Subcutaneous adipose tissue (tissue), 4 donors: Measurements from ENCODE around the gene PRSS57. TPM values are rescaled to one million over a fixed set of nuclear protein-coding genes. Genes with fewer than 3 reads are reported as not detected.

Experiments
- total RNA-seq, 4 donors: library from RNA; depleted of rRNA; stranded (reverse); fragments of >200 nt; gene quantifications; one replicate each; pipeline ENCODE4 v1.1.0, GENCODE V29; 2016
- TF ChIP-seq, protein P1 (sequence below): fragments of 450-650 bp; IDR thresholded peaks from one replicate; pipeline ENCODE4 v1.5.1; 2016; ENCODE audit warnings: low read depth, mild to moderate bottlenecking, control low read depth, antibody characterized with exemption, moderate library complexity

PRSS57 gene
- total RNA-seq, 4 donors from 2014 or later = not detected

DNA sequence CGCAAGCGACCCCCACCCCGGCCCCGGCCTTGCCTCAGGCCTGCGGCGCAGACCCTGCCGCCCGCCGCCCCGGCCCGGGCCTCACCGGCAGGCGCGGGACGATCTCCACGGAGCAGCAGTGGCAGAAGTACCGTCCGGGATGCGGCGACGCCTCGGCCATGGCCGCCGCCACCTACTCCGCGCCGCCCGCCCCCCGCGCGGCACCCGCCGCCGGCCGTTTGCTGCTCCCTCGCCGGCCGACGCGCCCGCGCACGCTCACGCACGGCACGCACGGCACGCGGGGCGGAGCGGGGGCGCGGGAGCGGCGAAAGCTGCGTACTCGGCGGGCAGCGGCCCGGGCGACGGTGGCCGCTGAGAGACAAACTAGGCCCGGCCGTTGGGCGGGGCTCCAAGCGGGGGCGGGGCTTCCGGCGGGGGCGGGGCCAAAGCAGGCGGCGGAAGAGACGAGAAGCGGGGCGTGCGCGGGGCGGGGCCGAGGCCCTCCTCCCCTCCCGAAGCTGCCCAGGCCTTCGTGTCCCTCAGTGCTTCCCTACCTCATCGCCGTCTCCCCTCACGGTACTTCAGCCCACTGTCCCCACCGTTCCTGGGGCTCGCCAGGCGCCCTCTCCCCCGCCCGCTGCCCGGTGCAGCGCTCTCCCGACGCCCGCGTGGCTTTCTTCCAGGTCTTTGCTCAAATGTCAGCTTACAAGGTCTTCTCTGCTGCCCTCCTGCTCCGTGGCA lies 32.1 kb downstream of the PRSS57 start, which contains the start of gene RNF126:
TSS of gene RNF126 (minus strand) at position 253 of the 720 bp plus-strand sequence. CDS start at position 160, 93 bp downstream.
- TF ChIP-seq, protein P1, sequence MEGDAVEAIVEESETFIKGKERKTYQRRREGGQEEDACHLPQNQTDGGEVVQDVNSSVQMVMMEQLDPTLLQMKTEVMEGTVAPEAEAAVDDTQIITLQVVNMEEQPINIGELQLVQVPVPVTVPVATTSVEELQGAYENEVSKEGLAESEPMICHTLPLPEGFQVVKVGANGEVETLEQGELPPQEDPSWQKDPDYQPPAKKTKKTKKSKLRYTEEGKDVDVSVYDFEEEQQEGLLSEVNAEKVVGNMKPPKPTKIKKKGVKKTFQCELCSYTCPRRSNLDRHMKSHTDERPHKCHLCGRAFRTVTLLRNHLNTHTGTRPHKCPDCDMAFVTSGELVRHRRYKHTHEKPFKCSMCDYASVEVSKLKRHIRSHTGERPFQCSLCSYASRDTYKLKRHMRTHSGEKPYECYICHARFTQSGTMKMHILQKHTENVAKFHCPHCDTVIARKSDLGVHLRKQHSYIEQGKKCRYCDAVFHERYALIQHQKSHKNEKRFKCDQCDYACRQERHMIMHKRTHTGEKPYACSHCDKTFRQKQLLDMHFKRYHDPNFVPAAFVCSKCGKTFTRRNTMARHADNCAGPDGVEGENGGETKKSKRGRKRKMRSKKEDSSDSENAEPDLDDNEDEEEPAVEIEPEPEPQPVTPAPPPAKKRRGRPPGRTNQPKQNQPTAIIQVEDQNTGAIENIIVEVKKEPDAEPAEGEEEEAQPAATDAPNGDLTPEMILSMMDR = no peak

DNA sequence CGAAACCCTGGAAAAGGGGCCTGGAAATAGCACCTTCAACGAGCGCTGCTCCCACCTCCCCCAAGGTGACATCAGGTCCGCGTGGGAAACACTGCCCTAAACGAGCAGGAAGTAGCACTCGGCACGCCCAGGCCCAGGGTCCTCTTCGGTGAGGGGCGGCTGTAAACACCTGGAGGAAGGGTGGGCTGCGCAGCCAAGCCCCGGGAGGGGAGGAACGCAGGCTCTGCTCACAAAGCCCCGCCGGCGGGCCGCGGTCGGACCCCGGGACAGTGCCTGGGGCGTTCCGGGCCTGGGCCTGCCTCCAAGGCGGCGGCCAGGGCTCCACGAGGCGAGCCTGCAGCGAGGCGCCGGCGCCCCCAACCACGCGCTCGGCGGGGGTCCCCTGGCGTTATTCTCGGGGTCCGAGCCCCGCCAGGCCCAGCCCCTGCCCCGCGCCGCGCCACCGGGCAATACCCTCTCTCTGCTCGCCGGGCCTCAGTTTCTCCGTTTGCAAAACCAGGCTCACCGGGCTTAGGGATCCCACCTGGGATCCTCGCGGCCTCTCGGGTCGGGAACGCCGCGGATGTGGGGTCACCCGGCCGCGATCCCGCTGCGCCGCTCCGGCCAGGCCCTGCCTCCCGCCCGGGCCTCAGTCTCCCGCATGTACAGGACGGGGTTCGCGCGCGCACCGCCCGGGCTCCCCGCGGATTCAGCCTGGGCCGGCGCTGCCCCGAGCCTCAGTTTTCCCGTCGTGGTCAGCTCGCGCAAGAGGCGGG lies 32.9 kb downstream of the PRSS57 start:
- TF ChIP-seq, protein P1 = no peak

DNA sequence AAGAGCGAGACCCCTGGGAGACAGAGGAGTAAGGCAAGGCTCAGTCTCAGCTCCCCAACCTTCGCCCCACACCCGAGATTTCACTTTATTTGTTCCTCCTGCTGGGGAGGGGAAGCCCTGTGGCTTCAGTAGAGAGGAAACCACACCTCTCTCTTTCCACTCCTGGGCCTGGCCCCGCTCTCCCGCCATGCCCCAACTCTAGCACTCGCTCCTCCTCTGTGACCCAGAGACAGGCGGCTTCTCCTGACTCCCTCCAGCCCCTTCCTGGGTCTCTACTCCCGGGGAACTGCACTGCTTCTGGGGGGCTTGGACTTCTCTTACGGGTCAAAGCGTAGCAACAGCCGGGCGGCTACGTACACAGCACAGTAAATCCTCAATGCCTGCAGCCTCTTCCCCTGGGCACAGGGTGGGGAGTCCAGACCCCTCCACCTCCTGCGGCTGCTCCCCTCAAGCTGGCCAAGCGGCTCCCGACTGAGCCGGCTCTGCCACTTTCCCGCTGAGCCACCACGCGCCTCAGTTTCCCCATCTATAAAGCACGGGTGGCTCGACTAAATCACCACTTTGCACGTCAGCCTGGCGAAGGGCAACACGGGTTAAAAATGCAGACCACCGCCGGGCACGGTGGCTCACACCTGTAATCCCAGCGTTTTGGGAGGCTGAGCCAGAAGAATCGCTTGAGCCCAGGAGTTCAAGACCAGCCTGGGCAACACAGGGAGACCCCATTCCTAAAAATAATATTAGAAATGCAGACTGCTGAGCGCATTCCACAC lies 33.6 kb downstream of the PRSS57 start:
- TF ChIP-seq, protein P1 = no peak

DNA sequence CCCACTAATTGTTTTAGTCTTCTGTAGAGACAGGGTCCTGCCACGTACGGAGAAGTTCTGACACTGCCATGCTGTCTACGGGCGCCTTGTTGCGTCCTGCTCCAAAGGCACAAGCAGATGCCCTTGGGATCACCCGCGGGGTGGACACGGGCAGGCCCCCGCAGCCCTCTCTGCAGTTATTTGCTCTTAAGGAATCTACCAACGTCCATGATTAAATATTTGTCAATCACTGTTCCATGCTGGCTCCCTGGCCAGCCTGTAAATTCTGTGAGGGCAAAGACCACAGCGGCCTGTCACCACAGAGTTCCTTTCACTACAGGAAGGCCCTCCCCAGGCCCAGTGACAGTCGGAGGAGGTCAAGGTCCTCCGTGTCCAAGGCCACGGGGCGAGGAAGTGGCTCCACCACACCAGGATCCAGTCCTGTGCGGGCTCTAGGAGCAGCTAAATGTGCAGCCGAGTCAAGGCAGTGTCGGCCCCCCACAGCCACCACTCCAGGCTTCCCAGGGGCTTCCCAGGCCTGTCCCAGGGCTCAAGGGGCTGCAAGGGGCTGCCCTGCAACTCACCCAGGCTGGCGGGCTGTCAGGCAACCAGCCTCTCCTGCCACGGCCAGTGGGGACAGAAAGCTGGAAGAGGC lies 34.3 kb downstream of the PRSS57 start:
- TF ChIP-seq, protein P1 = no peak

DNA sequence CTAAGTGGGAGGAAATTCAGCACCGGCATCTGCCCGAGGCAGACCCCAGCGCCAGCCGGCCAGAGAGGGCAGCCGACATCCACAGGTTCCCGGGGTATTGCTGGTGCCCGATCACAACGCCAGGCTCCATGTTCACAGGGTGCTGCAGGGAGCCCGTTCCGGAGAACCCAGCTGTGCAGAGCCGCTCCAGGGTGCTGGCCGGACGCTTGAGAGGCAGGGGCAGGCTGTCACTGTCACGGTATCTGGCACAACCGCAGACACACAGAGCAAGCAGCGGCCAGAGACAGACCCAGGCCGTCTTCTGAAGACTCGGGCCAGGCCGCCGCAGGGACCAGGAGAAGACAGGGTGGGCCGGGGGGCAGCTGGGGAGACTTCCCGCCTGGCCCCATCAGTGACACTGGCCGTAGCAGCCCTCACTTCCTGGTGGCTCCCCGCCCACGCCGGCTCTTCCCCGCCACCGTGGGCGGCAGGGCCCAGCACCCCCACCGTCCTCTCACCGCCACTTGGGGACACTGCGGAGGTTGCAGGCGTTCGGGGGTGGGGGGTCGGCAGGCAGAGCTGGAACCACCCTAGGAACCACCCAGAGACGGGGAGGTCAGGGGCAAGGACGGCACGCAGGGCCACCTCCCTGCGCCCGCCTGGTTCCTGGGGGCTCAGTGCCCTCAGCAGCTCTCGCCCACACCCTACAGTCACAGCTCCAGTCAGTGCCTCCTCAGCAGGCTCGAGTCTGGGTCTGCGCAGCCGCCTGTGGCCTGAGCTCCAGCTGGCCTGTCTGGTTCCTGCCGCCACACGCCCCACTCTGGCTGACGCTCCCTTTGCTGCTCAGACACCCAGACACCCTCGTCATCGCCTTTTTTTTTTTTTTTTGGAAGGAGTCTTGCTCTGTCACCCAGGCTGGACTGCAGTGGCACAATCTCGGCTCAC lies 36.1 kb downstream of the PRSS57 start:
- TF ChIP-seq, protein P1 = no peak

DNA sequence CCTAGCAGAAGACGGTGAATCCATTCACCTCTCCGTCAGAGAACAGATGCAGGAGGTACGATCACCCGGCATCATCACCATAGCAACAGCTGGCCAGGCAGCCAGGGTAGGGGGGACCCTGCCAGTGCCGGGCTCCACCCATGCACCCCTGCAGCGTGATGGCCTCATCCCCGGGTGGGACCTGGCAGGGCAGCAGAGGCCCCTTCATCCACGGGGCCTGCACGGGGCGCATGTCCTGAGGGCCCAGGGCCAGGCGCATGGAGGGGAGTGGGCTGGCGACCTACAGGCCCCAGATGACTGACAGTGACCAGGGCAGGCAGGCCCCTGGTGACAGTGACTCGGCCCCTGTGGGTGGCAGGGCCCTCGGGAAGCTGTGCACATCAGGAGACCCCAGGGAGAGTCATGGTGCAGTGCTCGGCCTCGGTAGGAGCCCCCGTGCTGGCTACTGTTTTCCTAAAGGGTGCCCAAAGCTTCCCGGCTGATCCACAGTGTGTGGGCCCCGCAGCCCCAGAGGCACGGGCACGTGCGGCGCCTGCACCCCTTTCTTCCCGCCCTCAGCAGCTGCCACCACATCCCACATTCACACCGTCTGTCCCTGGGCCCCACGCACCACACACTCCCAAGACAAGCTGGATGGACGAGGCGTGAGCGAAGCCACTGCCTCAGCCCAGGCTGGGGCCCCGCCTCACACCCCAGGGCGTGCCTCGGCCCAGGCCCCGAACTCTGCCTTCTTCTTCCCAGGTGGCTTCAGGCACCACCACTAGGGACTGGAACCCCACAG lies 37.0 kb downstream of the PRSS57 start:
- TF ChIP-seq, protein P1 = no peak
